ENCODE results near the gene PLEKHJ1. TPM values are rescaled to one million over a fixed set of nuclear protein-coding genes. Genes with fewer than 3 reads are reported as not detected.

Gene PLEKHJ1
- total and polyA plus RNA-seq, 3 experiments from 2014 or later: 96.6 to 120 (median 99.1) TPM

- no peak for DNase-seq
Observed at GRCh38 chr19:2250766-2251105, 14.6 kb upstream of the PLEKHJ1 start.

GRCh38 chr19:2249880-2250765 is 14.0 kb upstream of the PLEKHJ1 start:
- H3K4me1 ChIP-seq (ENCODE audit: insufficient read depth, low read length): peaks cover 15% of the 10 kb centered on the region
- no peaks in the 10 kb centered on the region for H3K9me3 ChIP-seq (ENCODE audit: low read length)
- H3K27me3 ChIP-seq (ENCODE audit: insufficient read depth, low read length, poor library complexity, severe bottlenecking): peaks cover 10% of the 10 kb centered on the region
- DNase-seq: no peak
- no peak overlapping the region for H3K27ac ChIP-seq (ENCODE audit: low read depth, low read length)
- POLR2A ChIA-PET: interaction anchor here (1.0 to 8.2 kb wide), 2 partner anchors 8 to 11 kb away, joined by 3 to 69 read pairs; no protein-coding TSS in a partner anchor
- Mint-ChIP-seq H3K4me1 (peaks cover 0 to 21% (median 4%) of the 10 kb centered on the region in 3 donors), H3K27ac (no peak overlapping the region), H3K9me3 (peaks cover 0 to 1% (median 0%) of the 10 kb centered on the region in 5 donors), H3K36me3 (peaks cover 0 to 29% (median 0%) of the 10 kb centered on the region in 3 donors), H3K27me3 (peaks cover 0 to 2% of the 10 kb centered on the region in 2 donors), H3K4me3 (peak overlapping the region in 3 of 7 donors; percentile 13 to 37 (median 24))
- CTCF ChIA-PET: interaction anchor here (0.9 to 1.7 kb wide), 4 partner anchors 9 to 13 kb away, joined by 3 to 7 read pairs (median 4); no protein-coding TSS in a partner anchor
- H3K4me3 ChIP-seq (ENCODE audit: low read length): no peak overlapping the region
- H3K36me3 ChIP-seq (ENCODE audit: insufficient read depth, low read length): peaks cover 21% of the 10 kb centered on the region

More at GRCh38 chr19:2250766-2251105, 14.6 kb upstream of the PLEKHJ1 start:
- Mint-ChIP-seq H3K36me3 (peaks cover 0 to 23% (median 0%) of the 10 kb centered on the region in 3 donors), H3K27me3 (peaks cover 0 to 2% of the 10 kb centered on the region in 2 donors), H3K4me1 (peaks cover 0 to 21% (median 4%) of the 10 kb centered on the region in 3 donors), H3K27ac (no peak overlapping the region), H3K9me3 (peaks cover 0 to 1% (median 0%) of the 10 kb centered on the region in 5 donors), H3K4me3 (peak overlapping the region in 1 of 7 donors; percentile 37)
- CTCF ChIA-PET: interaction anchor here (1.4 kb wide), 1 partner anchor 13 kb away, joined by 4 read pairs; no protein-coding TSS in a partner anchor
- H3K36me3 ChIP-seq (ENCODE audit: insufficient read depth, low read length): peaks cover 15% of the 10 kb centered on the region
- peaks cover 10% of the 10 kb centered on the region for H3K27me3 ChIP-seq (ENCODE audit: insufficient read depth, low read length, poor library complexity, severe bottlenecking)
- H3K9me3 ChIP-seq (ENCODE audit: low read length): no peaks in the 10 kb centered on the region
- no peak overlapping the region for H3K27ac ChIP-seq (ENCODE audit: low read depth, low read length)
- H3K4me3 ChIP-seq (ENCODE audit: low read length): no peak overlapping the region
- POLR2A ChIA-PET: interaction anchor here (3.3 to 8.2 kb wide), 2 partner anchors 12 to 19 kb away, joined by 21 to 69 read pairs; no protein-coding TSS in a partner anchor
- H3K4me1 ChIP-seq (ENCODE audit: insufficient read depth, low read length): peaks cover 15% of the 10 kb centered on the region

- H3K36me3 Mint-ChIP-seq: peaks cover 0 to 37% (median 0%) of the 10 kb centered on the region in 3 donors
- peak within 1 kb of the TSS in 3 of 7 donors; percentile 13 to 32 (median 24) for H3K4me3 Mint-ChIP-seq
- H3K9me3 Mint-ChIP-seq: peaks cover 0 to 1% (median 0%) of the 10 kb centered on the region in 5 donors
- CTCF ChIA-PET: interaction anchor here (0.9 to 1.7 kb wide), 4 partner anchors 9 to 13 kb away, joined by 3 to 7 read pairs (median 4); no protein-coding TSS in a partner anchor
- H3K36me3 ChIP-seq (ENCODE audit: insufficient read depth, low read length): peaks cover 30% of the 10 kb centered on the region
- peaks cover 15% of the 10 kb centered on the region for H3K4me1 ChIP-seq (ENCODE audit: insufficient read depth, low read length)
- H3K27me3 Mint-ChIP-seq: peaks cover 0 to 2% of the 10 kb centered on the region in 2 donors
- peaks cover 10% of the 10 kb centered on the region for H3K27me3 ChIP-seq (ENCODE audit: insufficient read depth, low read length, poor library complexity, severe bottlenecking)
- POLR2A ChIA-PET: interaction anchor here (1.0 to 8.2 kb wide), 2 partner anchors 9 to 10 kb away, joined by 3 to 69 read pairs; no protein-coding TSS in a partner anchor
- H3K4me3 ChIP-seq (ENCODE audit: low read length): no peak within 1 kb of the TSS
- no peak for DNase-seq
- H3K27ac ChIP-seq (ENCODE audit: low read depth, low read length): no peak within 1 kb of the TSS
- peaks cover 0 to 21% (median 4%) of the 10 kb centered on the region in 3 donors for H3K4me1 Mint-ChIP-seq
- H3K27ac Mint-ChIP-seq: no peak within 1 kb of the TSS
- no peaks in the 10 kb centered on the region for H3K9me3 ChIP-seq (ENCODE audit: low read length)
Observed at GRCh38 chr19:2249010-2249866, 13.1 kb upstream of the PLEKHJ1 start, which contains the start of gene AMH. AMH (plus strand) TSS chr19:2249323; CDS start chr19:2249333, 10 bp downstream.

- H3K9me3 Mint-ChIP-seq: peaks cover 0 to 1% (median 0%) of the 10 kb centered on the region in 5 donors
- Histone ChIP-seq H3K36me3 (ENCODE audit: insufficient read depth, low read length) (peaks cover 38% of the 10 kb centered on the region), H3K4me1 (ENCODE audit: insufficient read depth, low read length) (peaks cover 17% of the 10 kb centered on the region), H3K27ac (ENCODE audit: low read depth, low read length) (no peak overlapping the region), H3K9me3 (ENCODE audit: low read length) (no peaks in the 10 kb centered on the region), H3K4me3 (ENCODE audit: low read length) (no peak overlapping the region), H3K27me3 (ENCODE audit: insufficient read depth, low read length, poor library complexity, severe bottlenecking) (peaks cover 10% of the 10 kb centered on the region)
- peaks cover 0 to 45% (median 0%) of the 10 kb centered on the region in 3 donors for H3K36me3 Mint-ChIP-seq
- H3K27me3 Mint-ChIP-seq: peaks cover 0 to 2% of the 10 kb centered on the region in 2 donors
- peaks cover 0 to 16% (median 1%) of the 10 kb centered on the region in 3 donors for H3K4me1 Mint-ChIP-seq
- CTCF ChIA-PET: interaction anchor here (1.7 kb wide), 1 partner anchor 10 kb away, joined by 7 read pairs; no protein-coding TSS in a partner anchor
- no peak overlapping the region for H3K27ac Mint-ChIP-seq
- H3K4me3 Mint-ChIP-seq: no peak overlapping the region
- POLR2A ChIA-PET: interaction anchor here (1.0 to 8.2 kb wide), 2 partner anchors 9 to 10 kb away, joined by 3 to 69 read pairs; no protein-coding TSS in a partner anchor
- no peak for DNase-seq
Observed at GRCh38 chr19:2248136-2249009, 12.2 kb upstream of the PLEKHJ1 start.

GRCh38 chr19:2247433-2248101 is 11.4 kb upstream of the PLEKHJ1 start:
- Mint-ChIP-seq H3K27me3 (peaks cover 0 to 2% of the 10 kb centered on the region in 2 donors), H3K4me3 (no peak overlapping the region), H3K4me1 (peaks cover 4 to 13% (median 4%) of the 10 kb centered on the region in 3 donors), H3K27ac (no peak overlapping the region), H3K36me3 (peaks cover 0 to 50% (median 2%) of the 10 kb centered on the region in 3 donors), H3K9me3 (peaks cover 0 to 1% (median 0%) of the 10 kb centered on the region in 5 donors)
- no peak overlapping the region for H3K4me3 ChIP-seq (ENCODE audit: low read length)
- no peak overlapping the region for H3K27ac ChIP-seq (ENCODE audit: low read depth, low read length)
- ChIA-PET CTCF (no interaction called here), POLR2A (no interaction called here)
- peaks cover 10% of the 10 kb centered on the region for H3K27me3 ChIP-seq (ENCODE audit: insufficient read depth, low read length, poor library complexity, severe bottlenecking)
- no peaks in the 10 kb centered on the region for H3K9me3 ChIP-seq (ENCODE audit: low read length)
- H3K36me3 ChIP-seq (ENCODE audit: insufficient read depth, low read length): peaks cover 43% of the 10 kb centered on the region
- DNase-seq: no peak
- H3K4me1 ChIP-seq (ENCODE audit: insufficient read depth, low read length): peaks cover 21% of the 10 kb centered on the region

- H3K4me3 ChIP-seq (ENCODE audit: low read length): no peak overlapping the region
- H3K27ac ChIP-seq (ENCODE audit: low read depth, low read length): no peak overlapping the region
- H3K36me3 ChIP-seq (ENCODE audit: insufficient read depth, low read length): peaks cover 43% of the 10 kb centered on the region
- Mint-ChIP-seq H3K9me3 (peaks cover 0 to 1% (median 0%) of the 10 kb centered on the region in 5 donors), H3K4me3 (no peak overlapping the region), H3K4me1 (peaks cover 9 to 16% (median 9%) of the 10 kb centered on the region in 3 donors), H3K27ac (no peak overlapping the region), H3K27me3 (peaks cover 0 to 2% of the 10 kb centered on the region in 2 donors), H3K36me3 (peaks cover 0 to 55% (median 3%) of the 10 kb centered on the region in 3 donors)
- H3K27me3 ChIP-seq (ENCODE audit: insufficient read depth, low read length, poor library complexity, severe bottlenecking): peaks cover 9% of the 10 kb centered on the region
- H3K4me1 ChIP-seq (ENCODE audit: insufficient read depth, low read length): peaks cover 21% of the 10 kb centered on the region
- ChIA-PET CTCF (no interaction called here), POLR2A (interaction anchor here (1.3 kb wide), 1 partner anchor 11 kb away, joined by 3 read pairs; no protein-coding TSS in a partner anchor)
- no peaks in the 10 kb centered on the region for H3K9me3 ChIP-seq (ENCODE audit: low read length)
- no peak for DNase-seq
Observed at GRCh38 chr19:2246801-2247361, 10.8 kb upstream of the PLEKHJ1 start.

Data from CD8-positive, alpha-beta memory T cell (primary cell).